Left lung (tissue), 10 donors: ENCODE measurements around the gene LRRC9. TPM values are rescaled to one million over a fixed set of nuclear protein-coding genes. Genes with fewer than 3 reads are reported as not detected.
"Not testable (repeated sequence)": the region's sequence is repeated elsewhere in the genome, so short reads cannot be mapped to it uniquely, and the experiment has no call there.

Experiments used
- ATAC-seq: fragments of 200-7000 bp; cut with Tn5 transposase; one replicate; pipeline ENCODE4 v1.9.1; 2020; ENCODE audit warnings: moderate library complexity
- DNase-seq, 4 donors: peaks; one replicate each; pipeline ENCODE4 v3.0.0-alpha.2; 2013 to 2020
- H3K27ac ChIP-seq, 2 donors: fragments of 200-600 bp; sonication (generic) in 1 of 2; one replicate each; pipeline versions ENCODE4 v1.5.0 to v1.8.0; 2020 to 2021
- H3K27me3 ChIP-seq, 2 donors: fragments of 200-600 bp; sonication (generic) in 1 of 2; one replicate each; pipeline versions ENCODE4 v1.5.0 to v1.8.0; 2020 to 2021
- H3K36me3 ChIP-seq, 2 donors: fragments of 200-600 bp; sonication (generic) in 1 of 2; one replicate each; pipeline versions ENCODE4 v1.5.0 to v1.8.0; 2020 to 2021
- H3K4me1 ChIP-seq, 2 donors: fragments of 200-600 bp; one replicate each; pipeline ENCODE4 v1.8.0; 2021
- H3K4me3 ChIP-seq, 2 donors: fragments of 200-600 bp; sonication (generic) in 1 of 2; one replicate each; pipeline versions ENCODE4 v1.5.0 to v1.8.0; 2020 to 2021; ENCODE audit warnings: mild to moderate bottlenecking in 1 of 2
- H3K9me3 ChIP-seq, 2 donors: fragments of 200-600 bp; sonication (generic) in 1 of 2; one replicate each; pipeline versions ENCODE4 v1.5.0 to v1.8.0; 2020 to 2021
- intact Hi-C, 2 donors: fragments of 100-400 bp; cut with DNase I; formaldehyde crosslinking; loops; one replicate each; pipeline versions ENCODE4 v1.11.2 to v1.14.2; 2022
- polyA plus RNA-seq, 6 donors: library from polyadenylated mRNA; unstranded; fragments of 120-200 nt; gene quantifications; one replicate each; pipeline ENCODE4 v1.2.1, GENCODE V29; 2013; ENCODE audit not compliant: insufficient read length in 6 of 6
- total RNA-seq, 2 donors: library from RNA; stranded (reverse); fragmentation: NEBNext Ultra II Directional; extraction: Animal tissue kit (Norgen Biotek cat#: 25700); gene quantifications; one replicate each; pipeline ENCODE4 v1.2.1, GENCODE V29; 2021
- TF ChIP-seq, protein P1 (sequence below), 2 donors: fragments of 200-600 bp; sonication (generic) in 1 of 2; IDR thresholded peaks; one replicate each; pipeline versions ENCODE4 v1.5.0 to v1.8.0; 2021; ENCODE audit warnings: antibody characterized with exemption in 2 of 2
- donor health status: DM: no; HTN: yes; CAD: no.
- donor health status: DM: no; HTN: no; CAD: no.

LRRC9 gene
- total and polyA plus RNA-seq, 8 donors, result 0.05 to 2.2 (median 0.69) TPM; not detected in 1

DNA sequence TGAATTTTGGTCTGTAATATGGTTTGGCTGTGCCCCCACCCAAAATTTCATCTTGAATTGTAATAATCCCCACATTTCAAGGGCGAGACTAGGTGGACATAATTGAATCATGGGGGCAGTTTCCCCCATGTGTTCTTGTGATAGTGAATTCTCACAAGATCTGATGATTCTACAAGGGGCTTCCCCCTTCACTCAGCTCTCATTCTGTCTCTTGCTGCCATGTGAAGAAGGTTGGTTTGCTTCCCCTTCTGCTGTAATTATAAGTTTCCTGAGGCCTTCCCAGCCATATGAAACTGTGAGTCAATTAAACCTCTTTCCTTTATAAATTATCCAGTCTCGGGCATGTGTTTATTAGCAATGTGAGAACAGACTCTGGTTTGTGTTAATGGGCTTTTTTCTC, 5.9 kb downstream of the LRRC9 start:
- intact Hi-C loops, result no loop called here
- no peaks in the 10 kb centered on the region for H3K4me1 ChIP-seq
- no peak overlapping the region for H3K27ac ChIP-seq
- ATAC-seq (no peak), DNase-seq (no peak)
- H3K27me3 ChIP-seq, result peaks cover 0 to 10% of the 10 kb centered on the region in 2 donors
- H3K4me3 ChIP-seq, result no peak overlapping the region
- TF ChIP-seq, protein P1, sequence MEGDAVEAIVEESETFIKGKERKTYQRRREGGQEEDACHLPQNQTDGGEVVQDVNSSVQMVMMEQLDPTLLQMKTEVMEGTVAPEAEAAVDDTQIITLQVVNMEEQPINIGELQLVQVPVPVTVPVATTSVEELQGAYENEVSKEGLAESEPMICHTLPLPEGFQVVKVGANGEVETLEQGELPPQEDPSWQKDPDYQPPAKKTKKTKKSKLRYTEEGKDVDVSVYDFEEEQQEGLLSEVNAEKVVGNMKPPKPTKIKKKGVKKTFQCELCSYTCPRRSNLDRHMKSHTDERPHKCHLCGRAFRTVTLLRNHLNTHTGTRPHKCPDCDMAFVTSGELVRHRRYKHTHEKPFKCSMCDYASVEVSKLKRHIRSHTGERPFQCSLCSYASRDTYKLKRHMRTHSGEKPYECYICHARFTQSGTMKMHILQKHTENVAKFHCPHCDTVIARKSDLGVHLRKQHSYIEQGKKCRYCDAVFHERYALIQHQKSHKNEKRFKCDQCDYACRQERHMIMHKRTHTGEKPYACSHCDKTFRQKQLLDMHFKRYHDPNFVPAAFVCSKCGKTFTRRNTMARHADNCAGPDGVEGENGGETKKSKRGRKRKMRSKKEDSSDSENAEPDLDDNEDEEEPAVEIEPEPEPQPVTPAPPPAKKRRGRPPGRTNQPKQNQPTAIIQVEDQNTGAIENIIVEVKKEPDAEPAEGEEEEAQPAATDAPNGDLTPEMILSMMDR (IDR thresholded peaks at IDR 0.05), result no peak
- no peaks in the 10 kb centered on the region for H3K9me3 ChIP-seq
- no peaks in the 10 kb centered on the region for H3K36me3 ChIP-seq

DNA sequence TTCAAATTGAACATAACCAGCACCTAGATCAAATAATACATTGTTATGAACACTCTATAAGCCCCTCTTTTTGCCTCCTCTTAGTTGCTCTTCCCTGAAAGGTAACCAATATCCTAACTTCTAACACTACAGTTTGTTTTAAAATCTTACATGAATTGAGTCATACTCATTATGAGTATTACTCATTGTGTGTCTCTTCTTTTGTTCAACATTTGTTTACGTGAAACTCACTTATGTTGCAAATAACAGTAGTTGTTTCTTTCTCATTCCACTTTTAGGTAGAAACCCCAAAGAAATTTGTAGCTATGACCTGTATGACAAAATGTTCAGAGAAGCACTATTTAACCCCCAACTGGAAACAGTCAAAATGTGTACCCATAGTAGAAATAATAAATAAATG, 6.6 kb downstream of the LRRC9 start:
- Histone ChIP-seq H3K27me3 (peaks cover 0 to 5% of the 10 kb centered on the region in 2 donors), H3K36me3 (no peaks in the 10 kb centered on the region), H3K4me1 (no peaks in the 10 kb centered on the region), H3K27ac (no peak overlapping the region), H3K4me3 (no peak overlapping the region), H3K9me3 (no peaks in the 10 kb centered on the region)
- no peak for ATAC-seq
- intact Hi-C loops, result no loop called here
- TF ChIP-seq, protein P1 (IDR thresholded peaks at IDR 0.05), result no peak
- DNase-seq, result no peak

DNA sequence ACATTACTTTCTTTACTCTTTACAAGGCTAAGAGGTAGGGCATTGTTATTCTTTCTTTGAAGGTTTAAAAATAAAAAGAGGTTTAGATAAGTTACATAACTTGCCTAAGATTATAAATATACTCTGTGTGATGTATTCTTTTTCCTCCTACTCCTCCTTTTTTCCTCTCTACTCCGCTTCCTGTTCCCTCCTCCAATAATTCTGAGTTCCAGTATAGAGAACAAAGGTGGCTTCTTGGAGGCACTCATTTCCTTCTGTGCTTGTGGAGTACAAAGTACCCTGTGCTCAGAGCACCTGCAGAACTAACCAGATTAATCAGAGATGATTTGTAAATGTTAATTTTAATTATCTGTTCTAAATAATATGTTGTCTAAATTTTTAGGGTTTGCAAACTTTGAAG, 11.3 kb downstream of the LRRC9 start:
- intact Hi-C loops, result no loop called here
- ATAC-seq, result no peak
- H3K36me3 ChIP-seq, result no peaks in the 10 kb centered on the region
- TF ChIP-seq, protein P1 (IDR thresholded peaks at IDR 0.05), result no peak
- no peaks in the 10 kb centered on the region for H3K4me1 ChIP-seq
- H3K4me3 ChIP-seq, result no peak overlapping the region
- H3K27ac ChIP-seq, result no peak overlapping the region
- DNase-seq, result no peak
- no peaks in the 10 kb centered on the region for H3K27me3 ChIP-seq
- no peaks in the 10 kb centered on the region for H3K9me3 ChIP-seq

DNA sequence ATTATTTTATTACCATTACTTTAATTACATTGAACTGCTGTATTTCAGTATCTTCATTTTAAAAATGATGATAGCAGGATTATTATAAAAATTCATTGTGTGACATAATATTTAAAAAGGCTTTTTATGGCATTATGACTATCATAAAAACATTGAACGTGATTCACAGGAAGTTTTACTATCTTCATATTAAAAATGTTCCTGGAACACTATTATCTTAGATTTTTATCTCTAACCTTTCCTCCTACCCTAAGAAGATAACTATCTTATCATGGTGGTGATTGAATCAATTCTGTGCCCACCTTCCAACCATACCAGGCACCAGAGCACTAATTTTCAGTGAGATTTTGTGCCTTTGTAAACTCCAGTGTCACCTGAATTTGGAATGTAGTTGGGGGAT, 16.2 kb downstream of the LRRC9 start:
- H3K4me1 ChIP-seq, result no peaks in the 10 kb centered on the region
- intact Hi-C loops, result no loop called here
- DNase-seq (no peak), ATAC-seq (no peak)
- no peaks in the 10 kb centered on the region for H3K9me3 ChIP-seq
- H3K4me3 ChIP-seq, result no peak overlapping the region
- no peaks in the 10 kb centered on the region for H3K27me3 ChIP-seq
- TF ChIP-seq, protein P1 (IDR thresholded peaks at IDR 0.05), result no peak
- H3K36me3 ChIP-seq, result no peaks in the 10 kb centered on the region
- no peak overlapping the region for H3K27ac ChIP-seq

DNA sequence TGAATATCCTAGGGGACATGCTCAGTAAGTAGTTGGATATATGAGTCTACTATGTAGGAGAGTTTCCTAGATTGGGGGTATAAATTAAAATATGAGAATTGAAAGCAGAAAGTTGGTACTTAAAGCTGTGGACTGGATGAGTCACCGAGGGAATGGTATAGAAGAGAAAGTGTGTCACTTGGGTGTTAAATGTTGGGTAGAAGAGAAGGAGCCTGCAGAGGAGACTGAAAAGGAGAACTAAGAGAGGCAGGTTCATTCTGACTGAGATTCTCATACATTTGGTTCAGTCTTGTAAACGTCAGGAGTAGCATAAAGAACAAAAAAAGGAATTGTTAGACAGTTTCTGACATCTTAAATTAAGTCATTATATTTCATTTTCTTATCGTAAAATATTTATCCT, 19.9 kb downstream of the LRRC9 start:
- Histone ChIP-seq H3K27me3 (no peaks in the 10 kb centered on the region), H3K36me3 (no peaks in the 10 kb centered on the region), H3K4me3 (no peak overlapping the region), H3K9me3 (no peaks in the 10 kb centered on the region), H3K27ac (no peak overlapping the region), H3K4me1 (no peaks in the 10 kb centered on the region)
- no peak for DNase-seq
- ATAC-seq, result no peak
- intact Hi-C loops, result no loop called here
- TF ChIP-seq, protein P1 (IDR thresholded peaks at IDR 0.05), result no peak

DNA sequence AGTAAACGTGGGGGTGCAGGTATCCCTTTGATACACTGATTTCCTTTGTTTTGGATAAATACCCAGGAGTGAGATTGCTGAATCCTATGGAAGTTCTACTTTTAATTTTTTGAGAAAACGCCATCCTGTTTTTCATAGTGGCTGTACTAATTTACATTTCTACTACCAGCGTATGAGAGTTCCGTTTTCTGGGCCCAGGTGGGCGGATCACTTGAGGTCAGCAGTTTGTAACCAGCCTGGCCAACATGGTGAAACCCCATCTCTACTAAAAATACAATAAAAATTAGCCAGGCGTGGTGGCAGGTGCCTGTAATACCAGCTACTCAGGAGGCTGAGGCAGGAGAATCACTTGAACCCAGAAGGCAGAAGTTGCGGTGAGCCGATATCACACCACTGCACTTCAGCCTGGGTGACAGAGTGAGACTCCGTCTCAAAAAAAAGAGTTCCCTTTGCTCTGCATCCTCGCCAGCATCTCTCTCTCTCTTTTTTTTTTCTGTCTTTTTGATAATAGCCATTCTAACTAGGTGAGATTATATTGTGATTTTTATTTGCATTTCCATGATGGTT, 22.4 kb downstream of the LRRC9 start:
- H3K36me3 ChIP-seq, H3K27ac ChIP-seq, intact Hi-C loops, ATAC-seq, H3K9me3 ChIP-seq, H3K4me1 ChIP-seq, DNase-seq, H3K4me3 ChIP-seq, H3K27me3 ChIP-seq: not testable (repeated sequence)
